Neuronal stem cell (in vitro differentiated cells): Measurements from ENCODE around the gene GCN1.

ENCODE experiments used
- DNase-seq: peaks from one replicate; pipeline ENCODE4 v3.0.0-alpha.2; 2013; ENCODE audit warnings: low spot score
- H2AFZ ChIP-seq: one replicate; pipeline ENCODE4 v1.6.1; 2013; ENCODE audit warnings: mild to moderate bottlenecking, low read length, inconsistent platforms
- H2AK5ac ChIP-seq: 2 replicates; pipeline ENCODE4 v1.6.1; 2013; ENCODE audit warnings: low read depth, mild to moderate bottlenecking, inconsistent platforms, low read length, moderate library complexity, mixed read lengths
- H2BK120ac ChIP-seq: 2 replicates; pipeline ENCODE4 v1.6.1; 2013; ENCODE audit warnings: low read depth, mild to moderate bottlenecking, inconsistent platforms, low read length, moderate library complexity, mixed read lengths
- H2BK12ac ChIP-seq: one replicate; pipeline ENCODE4 v1.6.1; 2013; ENCODE audit warnings: low read length, inconsistent platforms
- H2BK15ac ChIP-seq: 2 replicates; pipeline ENCODE4 v1.6.1; 2013; ENCODE audit warnings: mild to moderate bottlenecking, low read length, inconsistent platforms, mixed read lengths
- H2BK5ac ChIP-seq: one replicate; pipeline ENCODE4 v1.6.1; 2013; ENCODE audit warnings: inconsistent platforms, mild to moderate bottlenecking, low read length, moderate library complexity
- H3K14ac ChIP-seq: one replicate; pipeline ENCODE4 v1.6.1; 2013; ENCODE audit warnings: low read length, inconsistent platforms
- H3K18ac ChIP-seq: 2 replicates; pipeline ENCODE4 v1.6.1; 2013; ENCODE audit warnings: low read length, inconsistent platforms
- H3K23ac ChIP-seq: 2 replicates; pipeline ENCODE4 v1.6.1; 2013; ENCODE audit warnings: low read depth, mild to moderate bottlenecking, mixed read lengths, low read length, inconsistent platforms; ENCODE audit not compliant: poor library complexity
- H3K27ac ChIP-seq: replicated peaks from 3 replicates; pipeline ENCODE4 v1.5.1; 2013; ENCODE audit warnings: low read length, inconsistent platforms
- H3K27me3 ChIP-seq, 3 experiments: 2 replicates each; pipeline ENCODE4 v1.6.1; 2013; ENCODE audit warnings: low read length in 3 of 3, mild to moderate bottlenecking in 2 of 3, inconsistent platforms in 1 of 3, low read depth in 1 of 3, mixed read lengths in 1 of 3, moderate library complexity in 1 of 3; ENCODE audit not compliant: control insufficient read depth in 3 of 3, insufficient read depth in 3 of 3
- H3K36me3 ChIP-seq, 2 donors: replicated peaks in 1 of 2; 2 replicates each; pipeline ENCODE4 v1.6.1; 2013; ENCODE audit warnings: low read length in 2 of 2; ENCODE audit not compliant: control insufficient read depth in 2 of 2, insufficient read depth in 2 of 2
- H3K4ac ChIP-seq: 2 replicates; pipeline ENCODE4 v1.6.1; 2013; ENCODE audit warnings: inconsistent platforms, mild to moderate bottlenecking, low read length, moderate library complexity
- H3K4me1 ChIP-seq, 2 donors: 1 replicate in 1 of 2; 2 replicates in 1 of 2; pipeline ENCODE4 v1.6.1; 2013; ENCODE audit warnings: low read length in 2 of 2, low read depth in 1 of 2; ENCODE audit not compliant: control insufficient read depth in 2 of 2, insufficient read depth in 1 of 2
- H3K4me2 ChIP-seq: one replicate; pipeline ENCODE4 v1.6.1; 2013; ENCODE audit warnings: mild to moderate bottlenecking, low read length, inconsistent platforms; ENCODE audit not compliant: insufficient read depth, poor library complexity, severe bottlenecking
- H3K4me3 ChIP-seq, 2 donors: 2 replicates each; pipeline ENCODE4 v1.5.1; 2013; ENCODE audit warnings: low read length in 2 of 2, mild to moderate bottlenecking in 2 of 2, inconsistent platforms in 1 of 2, moderate library complexity in 1 of 2
- H3K79me1 ChIP-seq: one replicate; pipeline ENCODE4 v1.6.1; 2013; ENCODE audit warnings: low read depth, mild to moderate bottlenecking, inconsistent platforms, low read length, moderate library complexity
- H3K9ac ChIP-seq: one replicate; pipeline ENCODE4 v1.6.1; 2013; ENCODE audit warnings: mild to moderate bottlenecking, low read depth, low read length, inconsistent platforms; ENCODE audit not compliant: poor library complexity
- H3K9me3 ChIP-seq, 2 donors: replicated peaks in 1 of 2; 2 replicates each; pipeline versions ENCODE3 to v1.6.1; 2013; ENCODE audit warnings: low read length in 2 of 2, mild to moderate bottlenecking in 2 of 2, inconsistent platforms in 1 of 2, low read depth in 1 of 2, mixed read lengths in 1 of 2, moderate library complexity in 1 of 2; ENCODE audit not compliant: control insufficient read depth in 2 of 2, insufficient read depth in 1 of 2
- H4K8ac ChIP-seq: one replicate; pipeline ENCODE4 v1.6.1; 2013; ENCODE audit warnings: low read depth, mild to moderate bottlenecking, inconsistent platforms, low read length, moderate library complexity
- H4K91ac ChIP-seq: one replicate; pipeline ENCODE4 v1.6.1; 2013; ENCODE audit warnings: low read length, low read depth, mild to moderate bottlenecking, inconsistent platforms; ENCODE audit not compliant: poor library complexity
- WGBS, 2 donors: extraction: QIAGEN DNeasy Blood & Tissue Kit; methylation state at CpG; one replicate each; pipeline ENCODE4 v1.1.7; 2013; ENCODE audit warnings: missing lambda C conversion rate in 2 of 2, mixed read lengths in 1 of 2; ENCODE audit not compliant: insufficient read length in 2 of 2, insufficient replicate concordance in 1 of 2; ENCODE audit errors: extremely low coverage in 2 of 2; 5-methylcytosine and 5-hydroxymethylcytosine counted together

Gene GCN1

GRCh38 chr12:120115692-120116440 is 78.6 kb downstream of the GCN1 start:
- Histone ChIP-seq H2BK5ac (no peak overlapping the region), H4K91ac (no peak overlapping the region), H3K9me3 (no peaks in the 10 kb centered on the region), H3K36me3 (peaks cover 2 to 29% of the 10 kb centered on the region in 2 donors), H3K27ac (no peak overlapping the region), H2BK12ac (no peak overlapping the region), H4K8ac (peak overlapping the region; percentile 83), H3K27me3 (no peaks in the 10 kb centered on the region), H3K4me3 (peak overlapping the region; percentile 90 to 95), H2AK5ac (peak overlapping the region; percentile 10), H3K18ac (peak overlapping the region; percentile 76), H2BK120ac (no peak overlapping the region), H3K79me1 (peaks cover 6% of the 10 kb centered on the region), H3K4me2 (peak overlapping the region; percentile 69), H3K4me1 (peaks cover 6 to 8% of the 10 kb centered on the region in 2 donors), H2BK15ac (no peak overlapping the region), H2AFZ (peak overlapping the region; percentile 51), H3K14ac (peak overlapping the region; percentile 95), H3K4ac (no peak overlapping the region), H3K9ac (peak overlapping the region; percentile 89), H3K23ac (peak overlapping the region; percentile 80)
- DNase-seq, result no peak
- WGBS, 2 donors, result no CpG with 5 or more reads among the region's 31 CpGs

DNA sequence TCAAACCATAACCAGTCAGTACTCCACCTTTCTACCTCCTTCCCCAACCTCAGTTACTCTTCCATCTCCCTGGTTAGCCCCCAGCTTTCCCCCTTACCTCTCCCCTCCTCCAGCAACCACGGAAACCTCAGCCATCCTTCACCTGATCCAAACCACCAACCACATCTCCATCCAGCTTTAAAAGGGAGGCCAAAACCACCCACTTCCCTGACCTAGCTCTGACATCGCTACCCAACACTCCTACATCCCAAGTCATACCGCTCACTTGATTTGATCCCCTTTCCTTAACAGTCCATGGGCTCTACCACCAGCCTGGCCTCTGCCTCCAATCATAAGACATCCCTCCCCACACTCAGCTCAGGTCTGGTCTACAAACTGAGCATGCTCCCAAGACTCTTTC is 79.4 kb downstream of the GCN1 start:
- H2AK5ac ChIP-seq, result no peak overlapping the region
- H3K23ac ChIP-seq, result no peak overlapping the region
- H4K91ac ChIP-seq, result no peak overlapping the region
- no peak overlapping the region for H3K4me2 ChIP-seq
- no peak overlapping the region for H2AFZ ChIP-seq
- peaks cover 2 to 29% of the 10 kb centered on the region in 2 donors for H3K36me3 ChIP-seq
- no peak overlapping the region for H3K14ac ChIP-seq
- H3K4me1 ChIP-seq, result peaks cover 6 to 8% of the 10 kb centered on the region in 2 donors
- no CpG with 5 or more reads among the region's 3 CpGs for WGBS, 2 donors
- H3K27me3 ChIP-seq, result no peaks in the 10 kb centered on the region
- no peak overlapping the region for H2BK15ac ChIP-seq
- peaks cover 8% of the 10 kb centered on the region for H3K79me1 ChIP-seq
- no peak overlapping the region for H3K4me3 ChIP-seq
- H2BK12ac ChIP-seq, result no peak overlapping the region
- H3K9me3 ChIP-seq, result no peaks in the 10 kb centered on the region
- no peak overlapping the region for H2BK5ac ChIP-seq
- no peak for DNase-seq
- no peak overlapping the region for H3K4ac ChIP-seq
- no peak overlapping the region for H4K8ac ChIP-seq
- H3K9ac ChIP-seq, result no peak overlapping the region
- H3K18ac ChIP-seq, result no peak overlapping the region
- no peak overlapping the region for H3K27ac ChIP-seq
- no peak overlapping the region for H2BK120ac ChIP-seq

DNA sequence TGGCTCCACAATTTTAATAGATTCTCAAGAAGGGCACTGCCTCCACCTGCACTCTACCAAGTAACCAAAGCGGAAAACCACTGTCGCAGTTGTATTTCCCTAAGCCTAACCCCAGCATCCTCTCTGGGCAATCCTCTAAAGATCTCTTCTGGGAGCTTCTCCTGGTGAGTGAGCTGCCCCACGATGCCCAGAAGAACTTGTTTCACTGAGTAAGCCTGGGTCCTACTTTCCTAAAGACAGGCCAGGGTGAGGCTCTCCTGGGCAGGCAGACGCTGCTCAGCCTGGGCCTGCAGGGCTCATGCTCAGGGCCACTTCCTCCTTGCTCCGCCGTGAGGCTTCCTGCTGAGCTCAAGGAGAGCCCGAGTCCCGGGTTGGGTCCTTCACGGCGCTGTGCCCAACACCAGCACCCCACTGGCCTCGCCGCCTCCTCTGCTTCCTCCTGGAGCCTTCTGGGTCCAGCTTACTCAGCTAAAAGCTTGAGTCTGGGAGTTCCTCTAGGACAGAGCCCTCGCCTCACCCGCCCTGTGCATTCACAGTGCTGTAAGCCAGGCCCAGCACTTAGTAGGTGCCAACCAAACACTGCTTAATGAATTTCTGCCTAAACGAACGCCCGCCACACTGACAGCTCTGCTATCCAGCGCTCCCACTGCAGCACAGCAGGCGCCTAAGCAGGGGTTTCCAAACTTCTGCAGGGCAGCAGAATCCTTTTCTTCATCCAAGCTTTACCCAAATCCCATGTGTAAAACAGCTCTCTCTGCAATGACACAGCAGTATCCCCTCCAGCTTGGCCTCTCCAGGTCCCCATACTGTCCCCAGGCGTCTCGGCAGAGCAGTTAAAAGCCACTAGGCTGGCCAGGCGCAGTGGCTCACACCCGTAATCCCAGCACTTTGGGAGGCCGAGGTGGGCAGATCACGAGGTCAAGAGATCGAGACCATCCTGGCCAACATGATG is 83.7 kb downstream of the GCN1 start:
- no peak overlapping the region for H4K8ac ChIP-seq
- no peak overlapping the region for H3K4me2 ChIP-seq
- peaks cover 7 to 42% of the 10 kb centered on the region in 2 donors for H3K36me3 ChIP-seq
- no peak for DNase-seq
- peaks cover under 1 to 2% of the 10 kb centered on the region in 2 donors for H3K4me1 ChIP-seq
- no peak overlapping the region for H3K14ac ChIP-seq
- no peak overlapping the region for H2AFZ ChIP-seq
- no peak overlapping the region for H3K4me3 ChIP-seq
- no peak overlapping the region for H3K4ac ChIP-seq
- H2BK120ac ChIP-seq, result no peak overlapping the region
- WGBS, 2 donors, result no CpG with 5 or more reads among the region's 26 CpGs
- H2AK5ac ChIP-seq, result no peak overlapping the region
- H3K9me3 ChIP-seq, result no peaks in the 10 kb centered on the region
- H2BK15ac ChIP-seq, result no peak overlapping the region
- no peak overlapping the region for H4K91ac ChIP-seq
- H3K9ac ChIP-seq, result no peak overlapping the region
- H3K79me1 ChIP-seq, result peaks cover 14% of the 10 kb centered on the region
- no peaks in the 10 kb centered on the region for H3K27me3 ChIP-seq
- H2BK12ac ChIP-seq, result no peak overlapping the region
- H2BK5ac ChIP-seq, result no peak overlapping the region
- H3K18ac ChIP-seq, result no peak overlapping the region
- H3K23ac ChIP-seq, result peak overlapping the region; percentile 5
- no peak overlapping the region for H3K27ac ChIP-seq
